Trophoblast cell (in vitro differentiated cells and primary cell): ENCODE measurements around the gene REEP1.

ENCODE experiments used
- DNase-seq, 2 donors: peaks; one replicate each; pipeline ENCODE4 v3.0.0-alpha.2; 2016
- H2AFZ ChIP-seq: 2 replicates; pipeline ENCODE4 v1.6.1; 2013; ENCODE audit warnings: low read length, moderate library complexity, mild to moderate bottlenecking; ENCODE audit not compliant: insufficient read depth, poor library complexity
- H2AK5ac ChIP-seq: 2 replicates; pipeline ENCODE4 v1.6.1; 2013; ENCODE audit warnings: mild to moderate bottlenecking, low read length
- H2BK120ac ChIP-seq: 2 replicates; pipeline ENCODE4 v1.6.1; 2013; ENCODE audit warnings: low read length, mild to moderate bottlenecking, moderate library complexity; ENCODE audit not compliant: insufficient read depth, poor library complexity
- H2BK12ac ChIP-seq: 2 replicates; pipeline ENCODE4 v1.6.1; 2013; ENCODE audit warnings: mild to moderate bottlenecking, low read length, moderate library complexity
- H2BK5ac ChIP-seq: 2 replicates; pipeline ENCODE4 v1.6.1; 2013; ENCODE audit warnings: low read length, low read depth, moderate library complexity, mild to moderate bottlenecking; ENCODE audit not compliant: poor library complexity
- H3K14ac ChIP-seq: 2 replicates; pipeline ENCODE4 v1.6.1; 2013; ENCODE audit warnings: mild to moderate bottlenecking, low read length
- H3K18ac ChIP-seq: 2 replicates; pipeline ENCODE4 v1.6.1; 2013; ENCODE audit warnings: mild to moderate bottlenecking, low read length
- H3K23ac ChIP-seq: 2 replicates; pipeline ENCODE4 v1.6.1; 2013; ENCODE audit warnings: low read length
- H3K27ac ChIP-seq: 2 replicates; pipeline ENCODE4 v1.5.1; 2013; ENCODE audit warnings: low read depth, mild to moderate bottlenecking, inconsistent platforms, low read length, moderate library complexity
- H3K27me3 ChIP-seq: 2 replicates; pipeline ENCODE4 v1.6.1; 2013; ENCODE audit warnings: inconsistent platforms, mild to moderate bottlenecking, low read length, moderate library complexity; ENCODE audit not compliant: insufficient read depth
- H3K36me3 ChIP-seq, 2 experiments: 1 replicate in 1 of 2; 2 replicates in 1 of 2; pipeline ENCODE4 v1.6.1; 2013; ENCODE audit warnings: low read length in 2 of 2, mild to moderate bottlenecking in 2 of 2, moderate library complexity in 1 of 2; ENCODE audit not compliant: insufficient read depth in 2 of 2, control insufficient read depth in 1 of 2
- H3K4ac ChIP-seq: 2 replicates; pipeline ENCODE4 v1.6.1; 2013; ENCODE audit warnings: low read depth, mild to moderate bottlenecking, low read length, moderate library complexity
- H3K4me1 ChIP-seq, 2 experiments: 1 replicate in 1 of 2; 2 replicates in 1 of 2; pipeline ENCODE4 v1.6.1; 2013; ENCODE audit warnings: low read length in 2 of 2, mild to moderate bottlenecking in 2 of 2, moderate library complexity in 1 of 2; ENCODE audit not compliant: insufficient read depth in 2 of 2, control insufficient read depth in 1 of 2
- H3K4me2 ChIP-seq: 2 replicates; pipeline ENCODE4 v1.6.1; 2013; ENCODE audit warnings: inconsistent platforms, mild to moderate bottlenecking, low read length, moderate library complexity
- H3K4me3 ChIP-seq: 2 replicates; pipeline ENCODE4 v1.5.1; 2013; ENCODE audit warnings: mild to moderate bottlenecking, low read depth, low read length, inconsistent platforms
- H3K79me1 ChIP-seq: one replicate; pipeline ENCODE4 v1.6.1; 2013; ENCODE audit warnings: low read length
- H3K79me2 ChIP-seq: 2 replicates; pipeline ENCODE4 v1.6.1; 2013; ENCODE audit warnings: low read length, mild to moderate bottlenecking; ENCODE audit not compliant: control insufficient read depth, insufficient read depth, poor library complexity
- H3K9ac ChIP-seq: 2 replicates; pipeline ENCODE4 v1.6.1; 2013; ENCODE audit warnings: mild to moderate bottlenecking, low read length
- H3K9me3 ChIP-seq: 2 replicates; pipeline ENCODE4 v1.6.1; 2013; ENCODE audit warnings: low read depth, mild to moderate bottlenecking, control low read depth, inconsistent platforms, low read length; ENCODE audit not compliant: insufficient read depth
- H4K12ac ChIP-seq: 2 replicates; pipeline ENCODE4 v1.6.1; 2013; ENCODE audit warnings: low read depth, mild to moderate bottlenecking, low read length, moderate library complexity
- H4K8ac ChIP-seq: 2 replicates; pipeline ENCODE4 v1.6.1; 2013; ENCODE audit warnings: low read depth, mild to moderate bottlenecking, low read length, moderate library complexity
- H4K91ac ChIP-seq: one replicate; pipeline ENCODE4 v1.6.1; 2013; ENCODE audit warnings: low read depth, mild to moderate bottlenecking, low read length, moderate library complexity
- WGBS: extraction: QIAGEN DNeasy Blood & Tissue Kit; methylation state at CpG from one replicate; pipeline ENCODE4 v1.1.7; 2013; ENCODE audit warnings: missing lambda C conversion rate; ENCODE audit not compliant: insufficient read length, insufficient coverage; ENCODE audit errors: extremely low coverage; 5-methylcytosine and 5-hydroxymethylcytosine counted together

The REEP1 gene

DNA sequence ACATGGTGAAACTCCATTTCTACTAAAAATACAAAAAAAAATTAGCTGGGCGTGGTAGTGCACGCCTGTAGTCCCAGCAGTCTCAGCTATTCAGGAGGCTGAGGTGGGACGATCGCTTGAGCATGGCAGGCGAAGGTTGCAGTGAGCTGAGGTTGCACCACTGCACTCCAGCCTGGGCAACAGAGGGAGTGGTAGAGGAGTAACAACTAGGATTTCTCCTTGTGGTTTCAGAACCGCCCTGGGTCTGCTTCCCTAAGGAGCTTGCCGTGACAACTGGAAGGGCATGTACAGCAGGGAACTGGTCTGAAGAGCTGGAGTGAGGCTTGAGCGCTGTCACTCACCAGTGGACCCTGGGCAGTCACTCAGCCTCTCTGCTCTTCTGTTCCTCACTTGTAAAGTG, 29.1 kb downstream of the REEP1 start:
- Histone ChIP-seq H3K4me3 (no peak overlapping the region), H3K4ac (no peak overlapping the region), H3K36me3 (no peaks in the 10 kb centered on the region), H3K18ac (no peak overlapping the region), H3K79me1 (no peaks in the 10 kb centered on the region), H3K9ac (no peak overlapping the region), H4K91ac (no peak overlapping the region), H4K12ac (no peak overlapping the region), H2BK120ac (no peak overlapping the region), H2BK12ac (no peak overlapping the region), H3K79me2 (no peaks in the 10 kb centered on the region), H2AFZ (no peak overlapping the region), H3K4me2 (no peak overlapping the region), H3K4me1 (no peaks in the 10 kb centered on the region), H3K27me3 (no peaks in the 10 kb centered on the region), H3K14ac (no peak overlapping the region), H2AK5ac (no peak overlapping the region), H3K23ac (no peak overlapping the region), H2BK5ac (no peak overlapping the region), H4K8ac (no peak overlapping the region), H3K27ac (no peak overlapping the region), H3K9me3 (no peaks in the 10 kb centered on the region)
- no CpG with 5 or more reads among the region's 8 CpGs for WGBS
- no peak for DNase-seq

DNA sequence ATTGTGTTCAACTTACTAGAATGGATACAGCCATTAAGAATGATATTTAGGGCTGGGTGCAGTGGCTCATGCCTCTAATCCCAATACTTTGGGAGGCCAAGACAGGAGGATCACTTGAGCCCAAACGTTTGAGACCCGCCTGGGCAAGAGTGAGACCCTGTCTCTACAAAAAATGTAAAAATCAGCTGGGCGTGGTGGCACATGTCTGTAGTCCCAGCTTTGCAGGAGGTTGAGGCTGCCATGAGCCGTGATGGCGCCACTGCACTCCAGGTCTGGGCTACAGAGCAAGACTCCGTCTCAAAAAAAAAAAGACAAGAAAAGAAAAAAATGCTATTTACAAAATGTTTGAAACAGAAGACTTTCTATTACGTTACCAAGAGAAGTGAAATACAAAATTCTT, 30.0 kb downstream of the REEP1 start:
- H3K79me2 ChIP-seq, result no peaks in the 10 kb centered on the region
- no peak overlapping the region for H2AFZ ChIP-seq
- H3K9me3 ChIP-seq, result no peaks in the 10 kb centered on the region
- H3K4me3 ChIP-seq, result no peak overlapping the region
- no peak overlapping the region for H4K8ac ChIP-seq
- no peak overlapping the region for H3K14ac ChIP-seq
- no peaks in the 10 kb centered on the region for H3K36me3 ChIP-seq
- no peak overlapping the region for H3K9ac ChIP-seq
- H2AK5ac ChIP-seq, result no peak overlapping the region
- H3K4me2 ChIP-seq, result no peak overlapping the region
- no peak overlapping the region for H3K23ac ChIP-seq
- H3K27ac ChIP-seq, result no peak overlapping the region
- H4K91ac ChIP-seq, result no peak overlapping the region
- DNase-seq, result no peak
- H3K79me1 ChIP-seq, result no peaks in the 10 kb centered on the region
- H4K12ac ChIP-seq, result no peak overlapping the region
- H3K18ac ChIP-seq, result no peak overlapping the region
- no peaks in the 10 kb centered on the region for H3K4me1 ChIP-seq
- no peak overlapping the region for H2BK5ac ChIP-seq
- H2BK120ac ChIP-seq, result no peak overlapping the region
- H3K27me3 ChIP-seq, result no peaks in the 10 kb centered on the region
- no CpG with 5 or more reads among the region's 7 CpGs for WGBS
- no peak overlapping the region for H3K4ac ChIP-seq
- no peak overlapping the region for H2BK12ac ChIP-seq

DNA sequence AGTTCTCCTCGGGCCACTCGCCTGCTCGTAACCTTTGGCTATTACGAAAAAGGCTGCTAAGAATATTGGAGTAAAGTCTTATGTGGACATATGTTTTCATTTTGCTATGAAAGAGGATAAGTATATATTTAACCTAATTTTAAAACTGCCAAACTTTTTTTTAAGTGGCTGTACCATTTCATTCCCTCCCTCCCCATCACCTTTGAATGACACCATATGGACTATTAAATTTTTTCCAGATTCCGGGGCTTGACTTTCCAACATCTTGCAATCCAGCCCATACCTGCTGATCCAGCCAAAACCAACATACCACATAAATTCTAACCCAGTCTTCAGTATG, 31.5 kb downstream of the REEP1 start:
- Histone ChIP-seq H3K23ac (no peak overlapping the region), H3K79me2 (no peaks in the 10 kb centered on the region)
- no CpG with 5 or more reads among the region's 5 CpGs for WGBS

DNA sequence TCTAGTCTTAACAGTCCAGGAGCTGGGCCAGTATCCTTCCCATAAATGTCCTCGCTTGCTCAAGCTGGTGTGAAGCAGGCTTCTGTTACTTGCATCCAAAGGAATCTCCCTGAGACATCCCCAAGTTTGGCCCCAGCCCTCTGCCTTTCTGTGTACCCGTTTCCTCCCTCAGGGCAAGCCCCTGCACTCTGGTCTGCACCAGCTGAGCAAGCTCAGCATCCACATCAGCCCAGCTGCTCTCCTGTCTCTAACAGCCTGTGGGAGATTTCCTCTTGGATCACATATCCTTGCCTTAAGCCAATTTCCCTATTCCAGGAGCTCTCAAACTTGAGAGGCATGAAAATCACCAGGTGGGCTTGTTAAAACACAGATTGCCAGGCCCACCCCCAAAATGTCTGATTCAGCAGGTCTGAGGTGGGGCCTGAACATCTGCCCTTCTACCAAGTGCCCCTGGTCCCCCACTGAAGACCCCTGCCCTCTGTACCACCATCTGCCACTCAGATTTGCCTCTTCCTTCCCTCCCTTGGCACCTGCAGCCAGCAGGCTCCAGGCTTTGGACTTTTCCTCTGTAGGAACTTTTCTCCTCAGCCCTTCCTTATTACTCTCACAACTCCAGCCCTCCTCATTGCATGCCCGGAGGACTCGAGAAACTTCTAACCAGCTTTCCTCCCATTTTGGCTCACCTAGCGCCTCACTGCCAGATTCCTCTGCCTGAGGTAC, 32.1 kb downstream of the REEP1 start:
- WGBS, result no CpG with 5 or more reads among the region's 5 CpGs
- Histone ChIP-seq H3K27ac (no peak overlapping the region), H3K9ac (no peak overlapping the region), H2AFZ (no peak overlapping the region), H4K8ac (no peak overlapping the region), H3K4me2 (no peak overlapping the region), H3K23ac (no peak overlapping the region), H3K14ac (no peak overlapping the region), H3K9me3 (no peaks in the 10 kb centered on the region), H3K79me2 (no peaks in the 10 kb centered on the region), H3K36me3 (no peaks in the 10 kb centered on the region), H2BK12ac (no peak overlapping the region), H2AK5ac (no peak overlapping the region), H4K12ac (no peak overlapping the region), H3K18ac (no peak overlapping the region), H4K91ac (no peak overlapping the region), H2BK120ac (no peak overlapping the region), H3K4me3 (no peak overlapping the region), H3K4ac (no peak overlapping the region), H3K79me1 (no peaks in the 10 kb centered on the region), H2BK5ac (no peak overlapping the region), H3K4me1 (no peaks in the 10 kb centered on the region), H3K27me3 (no peaks in the 10 kb centered on the region)
- no peak for DNase-seq

More for the DNA sequence above, 31.5 kb downstream of the REEP1 start:
- Histone ChIP-seq H2BK5ac (no peak overlapping the region), H3K36me3 (no peaks in the 10 kb centered on the region), H3K9ac (no peak overlapping the region), H4K8ac (no peak overlapping the region), H3K4me3 (no peak overlapping the region), H3K18ac (no peak overlapping the region), H2AFZ (no peak overlapping the region), H2BK12ac (no peak overlapping the region), H3K14ac (no peak overlapping the region), H3K4me2 (no peak overlapping the region), H4K12ac (no peak overlapping the region), H3K79me1 (no peaks in the 10 kb centered on the region), H4K91ac (no peak overlapping the region), H3K4ac (no peak overlapping the region), H3K9me3 (no peaks in the 10 kb centered on the region), H2AK5ac (no peak overlapping the region), H3K27ac (no peak overlapping the region), H2BK120ac (no peak overlapping the region), H3K27me3 (no peaks in the 10 kb centered on the region), H3K4me1 (no peaks in the 10 kb centered on the region)
- no peak for DNase-seq
